ENCODE measurements around the gene LRRC52. TPM values are rescaled to one million over a fixed set of nuclear protein-coding genes. Genes with fewer than 3 reads are reported as not detected.
"Not testable (repeated sequence)": the region's sequence is repeated elsewhere in the genome, so short reads cannot be mapped to it uniquely, and the experiment has no call there.

The LRRC52 gene
- total RNA-seq, 1 donor, result not detected

DNA sequence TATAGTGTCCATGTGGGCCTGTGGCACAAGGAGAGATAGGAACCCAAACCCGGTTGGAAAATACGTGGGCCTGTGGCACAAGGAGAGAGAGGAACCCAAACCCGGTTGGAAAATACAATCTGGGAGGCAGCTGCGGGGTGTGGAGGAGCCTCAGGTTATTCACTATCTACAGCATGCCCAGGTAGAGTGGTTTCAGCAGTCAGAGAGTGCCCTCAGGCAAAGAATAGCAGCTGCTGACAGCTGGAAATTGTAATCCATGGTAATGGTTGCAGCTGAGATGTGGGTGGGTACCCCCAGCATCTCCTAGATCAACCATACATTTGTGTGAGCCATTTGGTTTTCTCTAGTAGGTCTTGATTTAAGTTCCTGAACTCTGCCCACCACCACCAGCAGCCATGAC is 61.4 kb downstream of the LRRC52 start:
- DNase-seq (ENCODE audit: low read depth), result no peak
- TF ChIP-seq, protein P1, sequence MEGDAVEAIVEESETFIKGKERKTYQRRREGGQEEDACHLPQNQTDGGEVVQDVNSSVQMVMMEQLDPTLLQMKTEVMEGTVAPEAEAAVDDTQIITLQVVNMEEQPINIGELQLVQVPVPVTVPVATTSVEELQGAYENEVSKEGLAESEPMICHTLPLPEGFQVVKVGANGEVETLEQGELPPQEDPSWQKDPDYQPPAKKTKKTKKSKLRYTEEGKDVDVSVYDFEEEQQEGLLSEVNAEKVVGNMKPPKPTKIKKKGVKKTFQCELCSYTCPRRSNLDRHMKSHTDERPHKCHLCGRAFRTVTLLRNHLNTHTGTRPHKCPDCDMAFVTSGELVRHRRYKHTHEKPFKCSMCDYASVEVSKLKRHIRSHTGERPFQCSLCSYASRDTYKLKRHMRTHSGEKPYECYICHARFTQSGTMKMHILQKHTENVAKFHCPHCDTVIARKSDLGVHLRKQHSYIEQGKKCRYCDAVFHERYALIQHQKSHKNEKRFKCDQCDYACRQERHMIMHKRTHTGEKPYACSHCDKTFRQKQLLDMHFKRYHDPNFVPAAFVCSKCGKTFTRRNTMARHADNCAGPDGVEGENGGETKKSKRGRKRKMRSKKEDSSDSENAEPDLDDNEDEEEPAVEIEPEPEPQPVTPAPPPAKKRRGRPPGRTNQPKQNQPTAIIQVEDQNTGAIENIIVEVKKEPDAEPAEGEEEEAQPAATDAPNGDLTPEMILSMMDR (IDR thresholded peaks at IDR 0.05; ENCODE audit: insufficient read depth, low read length), result no peak
- H3K4me3 ChIP-seq (ENCODE audit: low read depth, low read length), result no peak overlapping the region

DNA sequence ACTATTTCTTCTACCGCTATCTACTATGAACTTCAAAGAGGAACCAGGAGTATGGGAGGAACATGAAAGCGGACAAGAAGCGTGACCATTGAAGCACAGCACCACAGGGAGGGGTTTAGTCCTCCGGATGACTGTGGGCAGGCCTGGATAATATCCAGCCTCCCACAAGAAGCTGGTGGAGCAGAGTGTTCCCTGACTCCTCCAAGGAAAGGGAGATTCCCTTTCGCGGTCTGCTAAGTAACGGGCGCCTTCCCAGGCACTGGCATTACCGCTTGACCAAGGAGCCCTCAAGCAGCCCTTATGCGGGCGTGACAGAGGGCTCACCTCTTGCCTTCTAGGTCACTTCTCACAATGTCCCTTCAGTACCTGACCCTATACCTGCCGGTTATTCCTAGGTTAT is 62.9 kb downstream of the LRRC52 start:
- DNase-seq (ENCODE audit: low read depth); H3K4me3 ChIP-seq (ENCODE audit: low read depth, low read length): not testable (repeated sequence)

DNA sequence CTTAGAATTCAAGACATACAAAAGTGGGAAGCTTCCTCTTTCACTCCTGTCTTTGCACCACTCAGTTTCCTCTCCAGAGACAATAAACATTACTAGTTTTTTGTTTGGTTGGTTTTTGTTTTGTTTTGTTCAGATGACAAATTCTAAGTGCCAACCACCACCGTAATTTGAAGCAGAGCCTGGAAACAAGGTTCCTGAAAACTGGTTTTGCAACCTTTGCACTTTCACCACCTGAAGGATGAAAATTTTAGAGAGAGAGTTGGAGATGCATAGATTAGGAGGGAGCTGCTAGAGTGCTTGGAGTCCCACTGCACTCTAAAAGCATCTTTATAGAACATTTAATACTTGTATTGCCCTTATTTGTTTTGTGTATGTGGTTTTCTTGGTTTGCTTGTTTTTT is 67.1 kb downstream of the LRRC52 start:
- TF ChIP-seq, protein P1 (IDR thresholded peaks at IDR 0.05; ENCODE audit: insufficient read depth, low read length), result no peak
- H3K4me3 ChIP-seq (ENCODE audit: low read depth, low read length), result no peak overlapping the region
- DNase-seq (ENCODE audit: low read depth), result no peak

DNA sequence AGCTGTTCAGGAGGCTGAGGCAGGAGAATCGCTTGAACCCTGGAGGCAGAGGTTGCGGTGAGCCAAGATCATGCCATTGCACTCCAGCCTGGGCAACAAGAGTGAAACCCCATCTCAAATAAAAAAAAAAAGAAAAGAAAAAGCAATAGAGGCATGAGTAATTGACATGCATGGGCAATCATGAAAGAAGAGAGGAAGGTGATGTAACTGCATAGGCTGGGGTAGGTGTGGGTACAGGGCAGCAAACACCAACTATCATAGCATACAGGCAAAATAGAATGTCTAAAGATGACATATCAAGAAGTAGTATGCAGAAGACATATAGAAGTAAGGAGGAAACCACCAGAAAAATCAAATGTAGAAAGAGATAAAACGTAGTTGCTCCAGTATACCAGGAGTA is 68.3 kb downstream of the LRRC52 start:
- H3K4me3 ChIP-seq (ENCODE audit: low read depth, low read length), result no peak overlapping the region
- TF ChIP-seq, protein P1 (IDR thresholded peaks at IDR 0.05; ENCODE audit: insufficient read depth, low read length), result no peak
- DNase-seq (ENCODE audit: low read depth), result no peak

Other genes starting within 250 kb of the LRRC52 start
- gene LMX1A, start 187.3 kb upstream of the LRRC52 start, total RNA-seq (ENCODE audit: low replicate concordance), result not detected in 2 replicates
- not detected in 2 replicates for gene RXRG, start 98.9 kb upstream of the LRRC52 start, total RNA-seq (ENCODE audit: low replicate concordance)
- 178 and 183 TPM in 2 replicates for gene MGST3, start 87.2 kb downstream of the LRRC52 start, total RNA-seq (ENCODE audit: low replicate concordance)
- gene ALDH9A1, start 154.6 kb downstream of the LRRC52 start, total RNA-seq (ENCODE audit: low replicate concordance), result 71.7 and 97.2 TPM in 2 replicates
- gene TMCO1, start 224.9 kb downstream of the LRRC52 start, total RNA-seq (ENCODE audit: low replicate concordance), result 102 and 112 TPM in 2 replicates